HepG2 (cell line): ENCODE measurements around the gene LMAN2. TPM values are rescaled to one million over a fixed set of nuclear protein-coding genes. Genes with fewer than 3 reads are reported as not detected.

ENCODE experiments used
- CBX1 ChIP-seq: IDR thresholded peaks from one replicate; pipeline ENCODE4 v1.6.1; 2016; ENCODE audit warnings: antibody characterized with exemption, low read depth
- HDAC2 ChIP-seq: sonication (generic); formaldehyde crosslinking; IDR thresholded peaks from 2 replicates; pipeline ENCODE4 v1.4.0; 2020; ENCODE audit warnings: missing genetic modification reagents
- ISX ChIP-seq: sonication (generic); formaldehyde crosslinking; conservative IDR thresholded peaks from 2 replicates; pipeline ENCODE4 v1.5.0; 2020; ENCODE audit warnings: missing genetic modification reagents
- KLF16 ChIP-seq, 2 experiments: sonication (generic) in 1 of 2; formaldehyde crosslinking in 1 of 2; IDR thresholded peaks; 2 replicates each; pipeline versions ENCODE4 v1.6.1 to v1.8.0; 2016 to 2023; ENCODE audit warnings: missing genetic modification reagents in 2 of 2, missing compliant biosample characterization in 1 of 2
- RFXANK ChIP-seq: IDR thresholded peaks from 2 replicates; pipeline ENCODE4 v1.6.1; 2016
- SNAPC2 ChIP-seq: sonication (generic); formaldehyde crosslinking; IDR thresholded peaks from 2 replicates; pipeline ENCODE4 v1.8.1; 2022; ENCODE audit warnings: mild to moderate bottlenecking, missing genetic modification reagents
- ZC3H13 ChIP-seq: sonication (generic); formaldehyde crosslinking; IDR thresholded peaks from 2 replicates; pipeline ENCODE4 v1.8.1; 2023; ENCODE audit warnings: mild to moderate bottlenecking, missing genetic modification reagents, moderate library complexity
- ZNF382 ChIP-seq: sonication (generic); formaldehyde crosslinking; IDR thresholded peaks from 2 replicates; pipeline ENCODE4 v1.5.0; 2020; ENCODE audit warnings: missing genetic modification reagents, mild to moderate bottlenecking, borderline replicate concordance
- ZNF878 ChIP-seq: sonication (generic); formaldehyde crosslinking; IDR thresholded peaks from 2 replicates; pipeline ENCODE4 v1.8.1; 2023; ENCODE audit warnings: mild to moderate bottlenecking, missing genetic modification reagents, moderate library complexity
- polyA plus RNA-seq, 8 experiments: library from polyadenylated mRNA; depleted of rRNA in 3 of 8; stranded (reverse) in 7 of 8; unstranded in 1 of 8; fragments of >200 nt; fragmentation: Illumina TruSeq in 4 of 8; extraction: Trizol in 4 of 8; gene quantifications; 2 replicates each; pipeline versions ENCODE4 v1.2.1 to v1.2.3, GENCODE V29; 2011 to 2016; ENCODE audit warnings: low read depth in 4 of 8, missing spikeins in 1 of 8, mixed read lengths in 1 of 8; ENCODE audit not compliant: insufficient read depth in 1 of 8
- total RNA-seq, 5 experiments: library from RNA; depleted of rRNA; stranded (reverse); fragments of >200 nt; fragmentation: Illumina TruSeq; extraction: Trizol; gene quantifications; 2 replicates each; pipeline ENCODE4 v1.2.3, GENCODE V29; 2016; ENCODE audit warnings: low read depth in 1 of 5
- TF ChIP-seq, protein P1 (sequence below): sonication (generic); formaldehyde crosslinking; IDR thresholded peaks from 2 replicates; pipeline ENCODE4 v1.5.0; 2020; ENCODE audit warnings: mild to moderate bottlenecking, missing genetic modification reagents, borderline replicate concordance
- TF ChIP-seq, protein P2 (sequence below): sonication (generic); formaldehyde crosslinking; IDR thresholded peaks from 2 replicates; pipeline ENCODE4 v1.5.0; 2020; ENCODE audit warnings: mild to moderate bottlenecking, missing genetic modification reagents, borderline replicate concordance
- TF ChIP-seq, protein P3 (sequence below): IDR thresholded peaks from 2 replicates; pipeline ENCODE4 v1.6.1; 2016; ENCODE audit warnings: mild to moderate bottlenecking, missing biosample characterization, missing genetic modification reagents
- TF ChIP-seq, protein P4 (sequence below): sonication (generic); formaldehyde crosslinking; IDR thresholded peaks from 2 replicates; pipeline ENCODE4 v1.5.0; 2020; ENCODE audit warnings: mild to moderate bottlenecking, missing genetic modification reagents, moderate library complexity

The LMAN2 gene
- total and polyA plus RNA-seq, 2 of the 13 experiments (the other 11 are each of a cell fraction or from before 2014, with no cell fraction given), result 191 to 197 TPM

DNA sequence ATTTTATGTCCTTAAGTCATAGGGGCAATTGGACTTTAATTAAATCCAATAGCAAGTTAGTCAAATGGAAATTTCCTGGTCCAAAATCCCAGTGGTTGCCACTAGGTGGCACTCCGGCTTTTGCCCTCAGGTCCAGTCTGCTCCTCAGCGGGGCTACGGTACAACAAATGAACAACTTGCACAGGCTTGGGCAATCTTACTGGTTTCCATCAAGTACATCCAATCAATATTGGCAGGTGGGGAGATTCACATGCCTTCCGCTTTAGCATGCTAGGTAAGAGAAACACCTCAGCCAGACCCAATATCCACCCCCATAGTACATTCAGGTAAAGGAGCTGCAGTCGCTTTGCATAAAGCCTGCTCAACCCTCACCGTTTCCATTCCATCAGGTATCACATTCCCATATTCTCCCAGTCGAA, 33.5 kb downstream of the LMAN2 start (continued):
- TF ChIP-seq, protein P1, sequence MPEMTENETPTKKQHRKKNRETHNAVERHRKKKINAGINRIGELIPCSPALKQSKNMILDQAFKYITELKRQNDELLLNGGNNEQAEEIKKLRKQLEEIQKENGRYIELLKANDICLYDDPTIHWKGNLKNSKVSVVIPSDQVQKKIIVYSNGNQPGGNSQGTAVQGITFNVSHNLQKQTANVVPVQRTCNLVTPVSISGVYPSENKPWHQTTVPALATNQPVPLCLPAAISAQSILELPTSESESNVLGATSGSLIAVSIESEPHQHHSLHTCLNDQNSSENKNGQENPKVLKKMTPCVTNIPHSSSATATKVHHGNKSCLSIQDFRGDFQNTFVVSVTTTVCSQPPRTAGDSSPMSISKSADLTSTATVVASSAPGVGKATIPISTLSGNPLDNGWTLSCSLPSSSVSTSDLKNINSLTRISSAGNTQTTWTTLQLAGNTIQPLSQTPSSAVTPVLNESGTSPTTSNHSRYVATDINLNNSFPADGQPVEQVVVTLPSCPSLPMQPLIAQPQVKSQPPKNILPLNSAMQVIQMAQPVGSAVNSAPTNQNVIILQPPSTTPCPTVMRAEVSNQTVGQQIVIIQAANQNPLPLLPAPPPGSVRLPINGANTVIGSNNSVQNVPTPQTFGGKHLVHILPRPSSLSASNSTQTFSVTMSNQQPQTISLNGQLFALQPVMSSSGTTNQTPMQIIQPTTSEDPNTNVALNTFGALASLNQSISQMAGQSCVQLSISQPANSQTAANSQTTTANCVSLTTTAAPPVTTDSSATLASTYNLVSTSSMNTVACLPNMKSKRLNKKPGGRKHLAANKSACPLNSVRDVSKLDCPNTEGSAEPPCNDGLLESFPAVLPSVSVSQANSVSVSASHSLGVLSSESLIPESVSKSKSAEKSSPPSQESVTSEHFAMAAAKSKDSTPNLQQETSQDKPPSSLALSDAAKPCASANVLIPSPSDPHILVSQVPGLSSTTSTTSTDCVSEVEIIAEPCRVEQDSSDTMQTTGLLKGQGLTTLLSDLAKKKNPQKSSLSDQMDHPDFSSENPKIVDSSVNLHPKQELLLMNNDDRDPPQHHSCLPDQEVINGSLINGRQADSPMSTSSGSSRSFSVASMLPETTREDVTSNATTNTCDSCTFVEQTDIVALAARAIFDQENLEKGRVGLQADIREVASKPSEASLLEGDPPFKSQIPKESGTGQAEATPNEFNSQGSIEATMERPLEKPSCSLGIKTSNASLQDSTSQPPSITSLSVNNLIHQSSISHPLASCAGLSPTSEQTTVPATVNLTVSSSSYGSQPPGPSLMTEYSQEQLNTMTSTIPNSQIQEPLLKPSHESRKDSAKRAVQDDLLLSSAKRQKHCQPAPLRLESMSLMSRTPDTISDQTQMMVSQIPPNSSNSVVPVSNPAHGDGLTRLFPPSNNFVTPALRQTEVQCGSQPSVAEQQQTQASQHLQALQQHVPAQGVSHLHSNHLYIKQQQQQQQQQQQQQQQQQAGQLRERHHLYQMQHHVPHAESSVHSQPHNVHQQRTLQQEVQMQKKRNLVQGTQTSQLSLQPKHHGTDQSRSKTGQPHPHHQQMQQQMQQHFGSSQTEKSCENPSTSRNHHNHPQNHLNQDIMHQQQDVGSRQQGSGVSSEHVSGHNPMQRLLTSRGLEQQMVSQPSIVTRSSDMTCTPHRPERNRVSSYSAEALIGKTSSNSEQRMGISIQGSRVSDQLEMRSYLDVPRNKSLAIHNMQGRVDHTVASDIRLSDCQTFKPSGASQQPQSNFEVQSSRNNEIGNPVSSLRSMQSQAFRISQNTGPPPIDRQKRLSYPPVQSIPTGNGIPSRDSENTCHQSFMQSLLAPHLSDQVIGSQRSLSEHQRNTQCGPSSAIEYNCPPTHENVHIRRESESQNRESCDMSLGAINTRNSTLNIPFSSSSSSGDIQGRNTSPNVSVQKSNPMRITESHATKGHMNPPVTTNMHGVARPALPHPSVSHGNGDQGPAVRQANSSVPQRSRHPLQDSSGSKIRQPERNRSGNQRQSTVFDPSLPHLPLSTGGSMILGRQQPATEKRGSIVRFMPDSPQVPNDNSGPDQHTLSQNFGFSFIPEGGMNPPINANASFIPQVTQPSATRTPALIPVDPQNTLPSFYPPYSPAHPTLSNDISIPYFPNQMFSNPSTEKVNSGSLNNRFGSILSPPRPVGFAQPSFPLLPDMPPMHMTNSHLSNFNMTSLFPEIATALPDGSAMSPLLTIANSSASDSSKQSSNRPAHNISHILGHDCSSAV, result no peak
- TF ChIP-seq KLF16 (CRISPR knock-in tag; IDR thresholded peaks at IDR 0.05), result peak in 1 of 2 experiments; percentile 41; a peak in 1 of 4 replicates
- TF ChIP-seq ZNF382 (CRISPR knock-in tag), result no peak
- TF ChIP-seq ISX, result no peak
- no peak for TF ChIP-seq CBX1
- TF ChIP-seq SNAPC2 (CRISPR knock-in tag), result no peak
- no peak for TF ChIP-seq ZNF878
- TF ChIP-seq ZC3H13 (CRISPR knock-in tag), result no peak
- TF ChIP-seq, protein P2, sequence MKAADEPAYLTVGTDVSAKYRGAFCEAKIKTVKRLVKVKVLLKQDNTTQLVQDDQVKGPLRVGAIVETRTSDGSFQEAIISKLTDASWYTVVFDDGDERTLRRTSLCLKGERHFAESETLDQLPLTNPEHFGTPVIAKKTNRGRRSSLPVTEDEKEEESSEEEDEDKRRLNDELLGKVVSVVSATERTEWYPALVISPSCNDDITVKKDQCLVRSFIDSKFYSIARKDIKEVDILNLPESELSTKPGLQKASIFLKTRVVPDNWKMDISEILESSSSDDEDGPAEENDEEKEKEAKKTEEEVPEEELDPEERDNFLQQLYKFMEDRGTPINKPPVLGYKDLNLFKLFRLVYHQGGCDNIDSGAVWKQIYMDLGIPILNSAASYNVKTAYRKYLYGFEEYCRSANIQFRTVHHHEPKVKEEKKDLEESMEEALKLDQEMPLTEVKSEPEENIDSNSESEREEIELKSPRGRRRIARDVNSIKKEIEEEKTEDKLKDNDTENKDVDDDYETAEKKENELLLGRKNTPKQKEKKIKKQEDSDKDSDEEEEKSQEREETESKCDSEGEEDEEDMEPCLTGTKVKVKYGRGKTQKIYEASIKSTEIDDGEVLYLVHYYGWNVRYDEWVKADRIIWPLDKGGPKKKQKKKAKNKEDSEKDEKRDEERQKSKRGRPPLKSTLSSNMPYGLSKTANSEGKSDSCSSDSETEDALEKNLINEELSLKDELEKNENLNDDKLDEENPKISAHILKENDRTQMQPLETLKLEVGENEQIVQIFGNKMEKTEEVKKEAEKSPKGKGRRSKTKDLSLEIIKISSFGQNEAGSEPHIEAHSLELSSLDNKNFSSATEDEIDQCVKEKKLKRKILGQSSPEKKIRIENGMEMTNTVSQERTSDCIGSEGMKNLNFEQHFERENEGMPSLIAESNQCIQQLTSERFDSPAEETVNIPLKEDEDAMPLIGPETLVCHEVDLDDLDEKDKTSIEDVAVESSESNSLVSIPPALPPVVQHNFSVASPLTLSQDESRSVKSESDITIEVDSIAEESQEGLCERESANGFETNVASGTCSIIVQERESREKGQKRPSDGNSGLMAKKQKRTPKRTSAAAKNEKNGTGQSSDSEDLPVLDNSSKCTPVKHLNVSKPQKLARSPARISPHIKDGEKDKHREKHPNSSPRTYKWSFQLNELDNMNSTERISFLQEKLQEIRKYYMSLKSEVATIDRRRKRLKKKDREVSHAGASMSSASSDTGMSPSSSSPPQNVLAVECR, result peak; percentile 21; the same call in 1 of the 2 replicates
- TF ChIP-seq, protein P3, sequence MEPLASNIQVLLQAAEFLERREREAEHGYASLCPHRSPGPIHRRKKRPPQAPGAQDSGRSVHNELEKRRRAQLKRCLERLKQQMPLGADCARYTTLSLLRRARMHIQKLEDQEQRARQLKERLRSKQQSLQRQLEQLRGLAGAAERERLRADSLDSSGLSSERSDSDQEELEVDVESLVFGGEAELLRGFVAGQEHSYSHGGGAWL (CRISPR knock-in tag), result no peak
- TF ChIP-seq, protein P4, sequence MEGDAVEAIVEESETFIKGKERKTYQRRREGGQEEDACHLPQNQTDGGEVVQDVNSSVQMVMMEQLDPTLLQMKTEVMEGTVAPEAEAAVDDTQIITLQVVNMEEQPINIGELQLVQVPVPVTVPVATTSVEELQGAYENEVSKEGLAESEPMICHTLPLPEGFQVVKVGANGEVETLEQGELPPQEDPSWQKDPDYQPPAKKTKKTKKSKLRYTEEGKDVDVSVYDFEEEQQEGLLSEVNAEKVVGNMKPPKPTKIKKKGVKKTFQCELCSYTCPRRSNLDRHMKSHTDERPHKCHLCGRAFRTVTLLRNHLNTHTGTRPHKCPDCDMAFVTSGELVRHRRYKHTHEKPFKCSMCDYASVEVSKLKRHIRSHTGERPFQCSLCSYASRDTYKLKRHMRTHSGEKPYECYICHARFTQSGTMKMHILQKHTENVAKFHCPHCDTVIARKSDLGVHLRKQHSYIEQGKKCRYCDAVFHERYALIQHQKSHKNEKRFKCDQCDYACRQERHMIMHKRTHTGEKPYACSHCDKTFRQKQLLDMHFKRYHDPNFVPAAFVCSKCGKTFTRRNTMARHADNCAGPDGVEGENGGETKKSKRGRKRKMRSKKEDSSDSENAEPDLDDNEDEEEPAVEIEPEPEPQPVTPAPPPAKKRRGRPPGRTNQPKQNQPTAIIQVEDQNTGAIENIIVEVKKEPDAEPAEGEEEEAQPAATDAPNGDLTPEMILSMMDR (CRISPR knock-in tag), result peak; percentile 92
- TF ChIP-seq RFXANK (CRISPR knock-in tag), result no peak
- no peak for TF ChIP-seq HDAC2 (CRISPR knock-in tag)
